ENCODE measurements around the gene DOCK11. TPM values are rescaled to one million over a fixed set of nuclear protein-coding genes. Genes with fewer than 3 reads are reported as not detected.

Gene DOCK11
- total and polyA plus RNA-seq, 10 of the 15 experiments (the other 5 are each of a cell fraction or from before 2014, with no cell fraction given): 16.3 to 30.7 (median 19.8) TPM

GRCh38 chrX:118675966-118676349 is 180.3 kb downstream of the DOCK11 start:
- RAD21 ChIA-PET (ENCODE audit: unreplicated experiment): no interaction called here
- H3K4me2 ChIP-seq (ENCODE audit: control insufficient read depth, insufficient read depth): no peak overlapping the region
- no peaks in the 10 kb centered on the region for H3K27me3 ChIP-seq (replicated peaks in 1 of 2; ENCODE audit: control insufficient read depth in 2 of 2, insufficient read depth in 2 of 2, low read length in 1 of 2)
- SMC1A ChIA-PET (ENCODE audit: uncharacterized antibody, unreplicated experiment): interaction anchor here (0.7 to 3.4 kb wide), 7 partner anchors 8 to 84 kb away, joined by 3 to 11 read pairs (median 4); partner anchors contain the start of gene IL13RA1
- no TSS peak for BruUV-seq (replicated peaks)
- DNase-seq (ENCODE audit: low read depth, low spot score) (no peak), FAIRE-seq (no peak), ATAC-seq (no peak)
- CTCF ChIA-PET: interaction anchor here (0.7 to 1.7 kb wide), 3 partner anchors 11 to 48 kb away, joined by 3 to 7 read pairs (median 4); no protein-coding TSS in a partner anchor
- H3K27ac ChIP-seq (ENCODE audit: control insufficient read depth, insufficient read depth): no peak overlapping the region
- H3K4me3 ChIP-seq: no peak overlapping the region
- no peaks in the 10 kb centered on the region for H3K4me1 ChIP-seq (ENCODE audit: control insufficient read depth, insufficient read depth, low read length)
- no peaks in the 10 kb centered on the region for H3K79me2 ChIP-seq (ENCODE audit: control insufficient read depth, insufficient read depth, low read length)
- H4K20me1 ChIP-seq (ENCODE audit: control insufficient read depth, insufficient read depth): no peaks in the 10 kb centered on the region
- no peak overlapping the region for H2AFZ ChIP-seq (ENCODE audit: control insufficient read depth, low read depth, low read length)
- H3K36me3 ChIP-seq (ENCODE audit: control insufficient read depth in 2 of 2, insufficient read depth in 2 of 2, low read length in 1 of 2): no peaks in the 10 kb centered on the region
- H3K9me3 ChIP-seq (replicated peaks; ENCODE audit: control insufficient read depth, insufficient read depth, low read length): no peaks in the 10 kb centered on the region
- TF ChIP-seq, protein P1, sequence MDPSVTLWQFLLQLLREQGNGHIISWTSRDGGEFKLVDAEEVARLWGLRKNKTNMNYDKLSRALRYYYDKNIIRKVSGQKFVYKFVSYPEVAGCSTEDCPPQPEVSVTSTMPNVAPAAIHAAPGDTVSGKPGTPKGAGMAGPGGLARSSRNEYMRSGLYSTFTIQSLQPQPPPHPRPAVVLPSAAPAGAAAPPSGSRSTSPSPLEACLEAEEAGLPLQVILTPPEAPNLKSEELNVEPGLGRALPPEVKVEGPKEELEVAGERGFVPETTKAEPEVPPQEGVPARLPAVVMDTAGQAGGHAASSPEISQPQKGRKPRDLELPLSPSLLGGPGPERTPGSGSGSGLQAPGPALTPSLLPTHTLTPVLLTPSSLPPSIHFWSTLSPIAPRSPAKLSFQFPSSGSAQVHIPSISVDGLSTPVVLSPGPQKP (IDR thresholded peaks at IDR 0.05; ENCODE audit: low read depth, low read length): no peak
- no peak for TF ChIP-seq MTA2 (IDR thresholded peaks at IDR 0.05; ENCODE audit: low read depth)
- no peak for TF ChIP-seq NFYB (IDR thresholded peaks at IDR 0.05; ENCODE audit: insufficient read depth, low read depth, low read length)
- TF ChIP-seq ZNF274 (IDR thresholded peaks at IDR 0.05; ENCODE audit: insufficient read depth, insufficient read length): no peak
- no peak overlapping the region for H3K9ac ChIP-seq (ENCODE audit: control insufficient read depth, insufficient read depth, low read length)
- POLR2A ChIA-PET: no interaction called here
- in situ Hi-C loops (cut with MboI) (no loop called here), intact Hi-C loops (cut with micrococcal nuclease; ENCODE audit: unreplicated experiment) (no loop called here)

GRCh38 chrX:118677318-118677717 is 181.7 kb downstream of the DOCK11 start:
- ChIA-PET SMC1A (ENCODE audit: uncharacterized antibody, unreplicated experiment) (interaction anchor here (0.6 to 3.4 kb wide), 3 partner anchors 20 to 82 kb away, joined by 3 to 11 read pairs (median 4); no protein-coding TSS in a partner anchor), CTCF (interaction anchor here (0.6 kb wide), 1 partner anchor 28 kb away, joined by 5 read pairs; no protein-coding TSS in a partner anchor), RAD21 (ENCODE audit: unreplicated experiment) (no interaction called here), POLR2A (no interaction called here)
- TF ChIP-seq CREB1 (IDR thresholded peaks at IDR 0.05; ENCODE audit: low read depth) (no peak), ZNF274 (IDR thresholded peaks at IDR 0.05; ENCODE audit: insufficient read depth, insufficient read length) (no peak), NFYA (IDR thresholded peaks at IDR 0.05; ENCODE audit: borderline replicate concordance, low read depth, low read length) (no peak), ETV6 (conservative IDR thresholded peaks at IDR 0.05 in 1 of 2, IDR thresholded peaks at IDR 0.05 in 1 of 2; ENCODE audit: borderline replicate concordance in 1 of 2, low read depth in 1 of 2) (no peak), RB1 (IDR thresholded peaks at IDR 0.05; ENCODE audit: borderline replicate concordance) (no peak), ZBTB4 (CRISPR knock-in tag; IDR thresholded peaks at IDR 0.05) (no peak), KLF5 (IDR thresholded peaks at IDR 0.05; ENCODE audit: partially characterized antibody) (no peak)
- FAIRE-seq: no peak
- H3K4me2 ChIP-seq (ENCODE audit: control insufficient read depth, insufficient read depth): no peak overlapping the region
- H3K79me2 ChIP-seq (ENCODE audit: control insufficient read depth, insufficient read depth, low read length): no peaks in the 10 kb centered on the region
- no peaks in the 10 kb centered on the region for H3K4me1 ChIP-seq (ENCODE audit: control insufficient read depth, insufficient read depth, low read length)
- BruUV-seq (replicated peaks): no TSS peak
- H2AFZ ChIP-seq (ENCODE audit: control insufficient read depth, low read depth, low read length): no peak overlapping the region
- H3K27ac ChIP-seq (ENCODE audit: control insufficient read depth, insufficient read depth): no peak overlapping the region
- no peak for DNase-seq (ENCODE audit: low read depth, low spot score)
- no peak overlapping the region for H3K9ac ChIP-seq (ENCODE audit: control insufficient read depth, insufficient read depth, low read length)
- ATAC-seq: no peak
- H3K27me3 ChIP-seq (replicated peaks in 1 of 2; ENCODE audit: control insufficient read depth in 2 of 2, insufficient read depth in 2 of 2, low read length in 1 of 2): no peaks in the 10 kb centered on the region
- no peaks in the 10 kb centered on the region for H3K36me3 ChIP-seq (ENCODE audit: control insufficient read depth in 2 of 2, insufficient read depth in 2 of 2, low read length in 1 of 2)
- intact Hi-C loops (cut with micrococcal nuclease; ENCODE audit: unreplicated experiment): no loop called here
- no peaks in the 10 kb centered on the region for H3K9me3 ChIP-seq (replicated peaks; ENCODE audit: control insufficient read depth, insufficient read depth, low read length)
- in situ Hi-C loops (cut with MboI): no loop called here
- no peak overlapping the region for H3K4me3 ChIP-seq
- 56% methylated on average over 2 of the region's 2 CpGs for WGBS (ENCODE audit: insufficient coverage, insufficient replicate concordance, low lambda C conversion rate, missing lambda C conversion rate)
- H4K20me1 ChIP-seq (ENCODE audit: control insufficient read depth, insufficient read depth): no peaks in the 10 kb centered on the region
